GM19467 (cell line): ENCODE measurements around the gene MPP2.
"Not testable (repeated sequence)": the region's sequence is repeated elsewhere in the genome, so short reads cannot be mapped to it uniquely, and the experiment has no call there.

Experiments used
- ATAC-seq: cut with Tn5 transposase; IDR thresholded peaks from one replicate; pipeline ENCODE4 v1.9.1; 2021; ENCODE audit warnings: mild to moderate bottlenecking, moderate library complexity; ENCODE audit not compliant: unreplicated experiment

The MPP2 gene

GRCh38 chr17:43931062-43931571 is 23.8 kb upstream of the MPP2 start:
- ATAC-seq, result no peak

GRCh38 chr17:43928609-43929008 is 21.3 kb upstream of the MPP2 start:
- no peak for ATAC-seq

GRCh38 chr17:43927929-43928328 is 20.6 kb upstream of the MPP2 start:
- ATAC-seq, result not testable (repeated sequence)

GRCh38 chr17:43927060-43927864 is 19.9 kb upstream of the MPP2 start:
- no peak for ATAC-seq

GRCh38 chr17:43924558-43924957 is 17.2 kb upstream of the MPP2 start:
- ATAC-seq, result no peak

- ATAC-seq, result no peak
Observed at GRCh38 chr17:43920500-43921095, 13.3 kb upstream of the MPP2 start.

- ATAC-seq, result no peak
Observed at GRCh38 chr17:43918026-43918389, 10.7 kb upstream of the MPP2 start.

GRCh38 chr17:43917348-43918025 is 10.2 kb upstream of the MPP2 start:
- ATAC-seq, result no peak

GRCh38 chr17:43917016-43917347 is 9.6 kb upstream of the MPP2 start:
- ATAC-seq, result no peak

- ATAC-seq, result no peak
Observed at GRCh38 chr17:43916385-43916784, 9.0 kb upstream of the MPP2 start.

GRCh38 chr17:43915559-43915958 is 8.2 kb upstream of the MPP2 start:
- ATAC-seq, result no peak

- no peak for ATAC-seq
Observed at GRCh38 chr17:43914451-43914850, 7.1 kb upstream of the MPP2 start.

GRCh38 chr17:43913584-43913983 is 6.2 kb upstream of the MPP2 start:
- ATAC-seq, result no peak

- ATAC-seq, result no peak
Observed at GRCh38 chr17:43912635-43913304, 5.4 kb upstream of the MPP2 start.

GRCh38 chr17:43911904-43912303 is 4.6 kb upstream of the MPP2 start:
- ATAC-seq, result no peak

GRCh38 chr17:43909537-43910231 is 2.3 kb upstream of the MPP2 start:
- no peak for ATAC-seq

GRCh38 chr17:43907998-43908721 is 824 bp upstream of the MPP2 start:
- ATAC-seq, result no peak

GRCh38 chr17:43906951-43907424 is 348 bp downstream of the MPP2 start:
- ATAC-seq, result no peak

GRCh38 chr17:43905985-43906852 is 1.1 kb downstream of the MPP2 start:
- ATAC-seq, result no peak
